Measurements from ENCODE around the gene KIF4B.
A peak's percentile ranks its signal among the peaks of the same experiment; 100 is the strongest.
"Not testable (repeated sequence)": the region's sequence is repeated elsewhere in the genome, so short reads cannot be mapped to it uniquely, and the experiment has no call there.

KIF4B gene

DNA sequence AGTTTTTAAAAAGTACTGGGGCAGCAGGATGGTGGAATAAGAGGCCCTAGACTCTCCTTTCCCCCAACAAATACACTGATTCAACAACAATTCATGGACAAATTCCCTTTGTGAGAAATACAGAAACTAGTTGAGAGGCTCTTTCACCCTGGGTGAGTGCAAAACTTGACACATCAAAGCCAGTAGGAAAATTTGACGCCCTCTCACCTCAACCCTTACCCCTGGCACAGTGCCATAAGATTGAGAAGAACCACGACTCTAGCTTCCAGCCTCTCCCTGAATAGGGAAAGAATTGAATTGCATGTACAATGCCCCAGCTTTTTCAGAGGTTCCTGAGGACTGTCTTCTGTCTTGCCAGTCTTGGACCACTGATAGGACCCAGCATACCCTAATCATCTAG is 12.3 kb downstream of the KIF4B start:
- no peaks in the 10 kb centered on the region for H3K27me3 ChIP-seq (ENCODE audit: insufficient read depth, poor library complexity, severe bottlenecking)
- no peak for DNase-seq (ENCODE audit: low spot score)
- ATAC-seq (ENCODE audit: low read depth): no peak
- no peaks in the 10 kb centered on the region for H3K4me1 ChIP-seq (ENCODE audit: insufficient read depth, poor library complexity, severe bottlenecking)
- no peaks in the 10 kb centered on the region for H3K9me3 ChIP-seq (ENCODE audit: severe bottlenecking)
- no peaks in the 10 kb centered on the region for H3K36me3 ChIP-seq (ENCODE audit: low read depth)
- no peak overlapping the region for H3K4me3 ChIP-seq (ENCODE audit: severe bottlenecking)
- TF ChIP-seq, protein P1, sequence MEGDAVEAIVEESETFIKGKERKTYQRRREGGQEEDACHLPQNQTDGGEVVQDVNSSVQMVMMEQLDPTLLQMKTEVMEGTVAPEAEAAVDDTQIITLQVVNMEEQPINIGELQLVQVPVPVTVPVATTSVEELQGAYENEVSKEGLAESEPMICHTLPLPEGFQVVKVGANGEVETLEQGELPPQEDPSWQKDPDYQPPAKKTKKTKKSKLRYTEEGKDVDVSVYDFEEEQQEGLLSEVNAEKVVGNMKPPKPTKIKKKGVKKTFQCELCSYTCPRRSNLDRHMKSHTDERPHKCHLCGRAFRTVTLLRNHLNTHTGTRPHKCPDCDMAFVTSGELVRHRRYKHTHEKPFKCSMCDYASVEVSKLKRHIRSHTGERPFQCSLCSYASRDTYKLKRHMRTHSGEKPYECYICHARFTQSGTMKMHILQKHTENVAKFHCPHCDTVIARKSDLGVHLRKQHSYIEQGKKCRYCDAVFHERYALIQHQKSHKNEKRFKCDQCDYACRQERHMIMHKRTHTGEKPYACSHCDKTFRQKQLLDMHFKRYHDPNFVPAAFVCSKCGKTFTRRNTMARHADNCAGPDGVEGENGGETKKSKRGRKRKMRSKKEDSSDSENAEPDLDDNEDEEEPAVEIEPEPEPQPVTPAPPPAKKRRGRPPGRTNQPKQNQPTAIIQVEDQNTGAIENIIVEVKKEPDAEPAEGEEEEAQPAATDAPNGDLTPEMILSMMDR (IDR thresholded peaks at IDR 0.05; ENCODE audit: poor library complexity, severe bottlenecking): no peak
- H3K27ac ChIP-seq (ENCODE audit: poor library complexity, severe bottlenecking): no peak overlapping the region

DNA sequence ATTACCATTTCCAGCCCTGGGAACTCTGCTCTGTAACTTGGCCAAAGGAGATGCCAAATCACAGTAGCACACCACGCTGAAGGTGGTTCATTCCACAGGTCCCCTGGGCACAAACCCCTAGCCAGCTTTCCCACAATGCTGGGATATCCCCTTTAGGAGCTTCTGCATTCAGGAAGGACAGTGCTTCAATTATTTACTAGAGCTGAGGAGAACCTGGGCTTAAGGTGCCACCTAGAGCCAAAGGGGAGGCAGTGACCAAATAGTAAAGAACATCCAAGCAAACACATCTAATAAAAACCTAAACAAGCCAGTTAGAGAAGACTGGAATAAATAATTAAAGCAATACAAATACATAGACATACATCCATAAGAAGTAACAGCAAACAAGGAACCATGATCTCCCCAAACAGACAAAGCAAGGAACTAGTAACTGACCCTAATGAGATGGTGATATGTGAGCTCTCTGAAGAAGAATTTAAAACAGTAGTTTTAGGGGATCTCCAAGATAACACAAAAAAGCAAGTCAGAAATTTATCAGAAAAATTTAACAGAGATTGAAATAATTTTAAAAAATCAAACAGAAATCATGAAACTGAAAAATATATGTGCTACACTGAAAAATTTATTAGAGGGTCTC is 14.6 kb downstream of the KIF4B start:
- ATAC-seq (ENCODE audit: low read depth) (peak; percentile 87), DNase-seq (ENCODE audit: low spot score) (no peak)
- H3K27ac ChIP-seq (ENCODE audit: poor library complexity, severe bottlenecking): no peak overlapping the region
- H3K36me3 ChIP-seq (ENCODE audit: low read depth): no peaks in the 10 kb centered on the region
- H3K4me1 ChIP-seq (ENCODE audit: insufficient read depth, poor library complexity, severe bottlenecking): no peaks in the 10 kb centered on the region
- H3K9me3 ChIP-seq (ENCODE audit: severe bottlenecking): no peaks in the 10 kb centered on the region
- H3K4me3 ChIP-seq (ENCODE audit: severe bottlenecking): no peak overlapping the region
- TF ChIP-seq, protein P1 (IDR thresholded peaks at IDR 0.05; ENCODE audit: poor library complexity, severe bottlenecking): peak; percentile 77
- no peaks in the 10 kb centered on the region for H3K27me3 ChIP-seq (ENCODE audit: insufficient read depth, poor library complexity, severe bottlenecking)

DNA sequence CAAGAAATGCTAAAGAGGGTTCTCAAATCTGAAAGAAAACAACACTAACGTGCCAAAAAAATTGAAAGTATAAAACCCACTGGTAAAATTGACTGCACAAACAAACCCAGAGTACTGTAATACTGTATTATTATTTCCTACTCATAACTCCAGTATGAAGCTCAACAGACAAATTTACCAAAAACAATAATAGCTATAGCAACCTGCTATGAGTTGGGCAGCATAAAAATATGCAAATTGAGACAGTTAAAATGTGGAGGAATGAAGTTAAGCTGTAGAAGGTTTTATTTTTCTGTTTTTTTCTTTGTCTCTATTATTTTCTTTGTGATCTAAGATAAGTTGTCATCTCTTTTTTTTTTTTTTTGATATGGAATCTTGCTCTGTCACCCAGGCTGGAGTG is 15.7 kb downstream of the KIF4B start:
- ATAC-seq (ENCODE audit: low read depth) (no peak), DNase-seq (ENCODE audit: low spot score) (no peak)
- Histone ChIP-seq H3K4me3 (ENCODE audit: severe bottlenecking) (no peak overlapping the region), H3K4me1 (ENCODE audit: insufficient read depth, poor library complexity, severe bottlenecking) (no peaks in the 10 kb centered on the region), H3K36me3 (ENCODE audit: low read depth) (no peaks in the 10 kb centered on the region), H3K9me3 (ENCODE audit: severe bottlenecking) (no peaks in the 10 kb centered on the region), H3K27me3 (ENCODE audit: insufficient read depth, poor library complexity, severe bottlenecking) (no peaks in the 10 kb centered on the region), H3K27ac (ENCODE audit: poor library complexity, severe bottlenecking) (no peak overlapping the region)
- TF ChIP-seq, protein P1 (IDR thresholded peaks at IDR 0.05; ENCODE audit: poor library complexity, severe bottlenecking): no peak

DNA sequence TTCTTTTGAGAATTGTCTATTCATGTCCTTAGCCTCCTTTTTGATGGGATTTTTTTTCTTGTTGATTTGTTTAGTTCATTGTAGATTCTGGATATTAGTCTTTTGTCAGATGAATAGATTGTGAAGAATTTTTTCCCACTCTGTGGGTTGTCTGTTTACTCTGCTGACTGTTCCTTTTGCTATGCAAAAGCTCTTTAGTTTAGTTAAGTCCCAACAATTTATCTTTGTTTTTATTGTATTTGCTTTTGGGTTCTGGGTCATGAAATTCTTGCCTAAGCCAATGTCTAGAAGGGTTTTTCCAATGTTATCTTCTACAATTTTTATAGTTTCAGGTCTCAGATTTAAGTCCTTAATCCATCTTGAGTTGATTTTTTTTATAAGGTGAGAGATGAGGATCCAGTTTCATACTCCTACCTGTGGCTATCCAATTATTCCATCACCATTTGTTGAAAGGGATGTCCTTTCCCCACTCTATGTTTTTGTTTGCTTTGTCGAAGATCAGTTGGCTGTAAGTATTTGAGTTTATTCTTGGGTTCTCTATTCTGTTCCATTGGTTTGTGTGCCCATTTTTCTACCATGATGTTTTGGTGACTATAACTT is 20.7 kb downstream of the KIF4B start:
- H3K27ac ChIP-seq (ENCODE audit: poor library complexity, severe bottlenecking); DNase-seq (ENCODE audit: low spot score); H3K9me3 ChIP-seq (ENCODE audit: severe bottlenecking); ATAC-seq (ENCODE audit: low read depth); H3K27me3 ChIP-seq (ENCODE audit: insufficient read depth, poor library complexity, severe bottlenecking); H3K4me1 ChIP-seq (ENCODE audit: insufficient read depth, poor library complexity, severe bottlenecking); H3K36me3 ChIP-seq (ENCODE audit: low read depth); H3K4me3 ChIP-seq (ENCODE audit: severe bottlenecking): not testable (repeated sequence)

DNA sequence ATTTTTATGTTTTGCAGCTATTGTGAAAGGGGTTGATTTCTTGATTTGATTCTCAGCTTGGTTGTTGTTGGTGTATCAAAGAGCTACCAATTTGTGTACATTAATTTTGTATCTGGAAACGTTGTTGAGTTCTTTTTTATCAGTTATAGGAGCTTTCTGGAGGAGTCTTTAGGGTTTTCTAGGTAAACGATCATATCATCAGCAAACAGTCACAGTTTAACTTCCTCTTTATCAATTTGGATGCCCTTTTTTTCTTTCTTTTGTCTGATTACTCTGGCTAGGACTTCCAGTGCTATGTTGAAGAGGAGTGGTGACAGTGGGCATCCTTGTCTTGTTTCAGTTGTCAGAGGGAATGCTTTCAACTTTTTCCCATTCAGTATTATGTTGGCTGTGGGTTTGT is 21.5 kb downstream of the KIF4B start:
- not testable (repeated sequence) for H3K36me3 ChIP-seq (ENCODE audit: low read depth); H3K27ac ChIP-seq (ENCODE audit: poor library complexity, severe bottlenecking); ATAC-seq (ENCODE audit: low read depth); DNase-seq (ENCODE audit: low spot score); H3K9me3 ChIP-seq (ENCODE audit: severe bottlenecking); H3K4me1 ChIP-seq (ENCODE audit: insufficient read depth, poor library complexity, severe bottlenecking); H3K4me3 ChIP-seq (ENCODE audit: severe bottlenecking); H3K27me3 ChIP-seq (ENCODE audit: insufficient read depth, poor library complexity, severe bottlenecking)
